Measurements from ENCODE around the gene NIT1.

DNA sequence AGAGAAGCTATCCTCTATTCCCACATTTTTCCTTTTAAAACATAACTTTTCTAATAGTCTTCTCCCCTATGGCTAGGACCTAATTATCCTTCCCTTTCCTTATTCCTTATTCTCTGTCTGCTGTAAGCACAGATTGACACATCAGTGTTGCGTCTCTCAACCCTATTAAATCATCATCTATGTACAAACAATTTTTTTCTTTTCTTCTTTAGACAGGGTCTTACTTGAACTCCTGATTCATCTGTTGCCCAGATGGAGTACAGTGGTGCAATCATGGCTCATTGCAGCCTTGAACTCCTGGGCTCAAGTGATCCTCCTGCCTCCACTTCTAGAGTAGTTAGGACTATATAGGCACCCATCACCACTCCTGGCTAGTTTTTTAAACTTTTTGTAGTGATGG is 11.5 kb upstream of the NIT1 start:
- no peak for TF ChIP-seq NR2C2 (CRISPR knock-in tag; IDR thresholded peaks at IDR 0.05)
- TF ChIP-seq, protein P1, sequence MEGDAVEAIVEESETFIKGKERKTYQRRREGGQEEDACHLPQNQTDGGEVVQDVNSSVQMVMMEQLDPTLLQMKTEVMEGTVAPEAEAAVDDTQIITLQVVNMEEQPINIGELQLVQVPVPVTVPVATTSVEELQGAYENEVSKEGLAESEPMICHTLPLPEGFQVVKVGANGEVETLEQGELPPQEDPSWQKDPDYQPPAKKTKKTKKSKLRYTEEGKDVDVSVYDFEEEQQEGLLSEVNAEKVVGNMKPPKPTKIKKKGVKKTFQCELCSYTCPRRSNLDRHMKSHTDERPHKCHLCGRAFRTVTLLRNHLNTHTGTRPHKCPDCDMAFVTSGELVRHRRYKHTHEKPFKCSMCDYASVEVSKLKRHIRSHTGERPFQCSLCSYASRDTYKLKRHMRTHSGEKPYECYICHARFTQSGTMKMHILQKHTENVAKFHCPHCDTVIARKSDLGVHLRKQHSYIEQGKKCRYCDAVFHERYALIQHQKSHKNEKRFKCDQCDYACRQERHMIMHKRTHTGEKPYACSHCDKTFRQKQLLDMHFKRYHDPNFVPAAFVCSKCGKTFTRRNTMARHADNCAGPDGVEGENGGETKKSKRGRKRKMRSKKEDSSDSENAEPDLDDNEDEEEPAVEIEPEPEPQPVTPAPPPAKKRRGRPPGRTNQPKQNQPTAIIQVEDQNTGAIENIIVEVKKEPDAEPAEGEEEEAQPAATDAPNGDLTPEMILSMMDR (IDR thresholded peaks at IDR 0.05): no peak

All from WTC11 (cell line).